Endothelial cell of umbilical vein (primary cell): ENCODE data around the gene TMEM183A. TPM values are rescaled to one million over a fixed set of nuclear protein-coding genes. Genes with fewer than 3 reads are reported as not detected.
"Not testable (repeated sequence)": the region's sequence is repeated elsewhere in the genome, so short reads cannot be mapped to it uniquely, and the experiment has no call there.

Experiments
- BruUV-seq: library from RNA; stranded (reverse); fragments of 400-500 nt; replicated peaks from 2 replicates; lab custom pipeline; 2021; lab: Mats Ljungman, UMichigan
- CTCF ChIA-PET: fragments of 300-600, 350-600 bp; sonication (Branson Sonifier 250); formaldehyde crosslinking; loops from one replicate; lab custom pipeline; 2021; ENCODE audit warnings: antibody characterized with exemption, inconsistent platforms; lab: Charles Lee
- POLR2A ChIA-PET: fragments of 300-600, 350-600 bp; sonication (Branson Sonifier 250); formaldehyde crosslinking; loops from one replicate; lab custom pipeline; 2021; ENCODE audit warnings: antibody characterized with exemption, inconsistent platforms; lab: Charles Lee
- DNase-seq: peaks from one replicate; pipeline ENCODE4 v3.0.0-alpha.2; 2011; ENCODE audit warnings: low read depth, low spot score
- FAIRE-seq: peaks from 2 replicates; lab custom pipeline; 2011; peaks lifted over from hg19 to GRCh38; lab: Jason Lieb, UNC
- H2AFZ ChIP-seq: 2 replicates; pipeline ENCODE4 v1.6.0; 2012; ENCODE audit warnings: low read depth, low read length, control low read depth, inconsistent platforms
- H3K27ac ChIP-seq: 2 replicates; pipeline ENCODE4 v1.5.1; 2011; ENCODE audit warnings: low read depth, mild to moderate bottlenecking, control low read depth, low read length, moderate library complexity; ENCODE audit not compliant: insufficient read depth
- H3K27me3 ChIP-seq, 2 experiments: 2 replicates each; pipeline versions ENCODE4 v1.6.0 to v1.6.1; 2011; ENCODE audit warnings: low read length in 2 of 2, mixed read lengths in 1 of 2; ENCODE audit not compliant: control insufficient read depth in 2 of 2, insufficient read depth in 2 of 2
- H3K36me3 ChIP-seq, 2 experiments: 2 replicates in 1 of 2; 3 replicates in 1 of 2; pipeline ENCODE4 v1.5.1; 2011; ENCODE audit warnings: low read length in 2 of 2, mild to moderate bottlenecking in 1 of 2, moderate library complexity in 1 of 2; ENCODE audit not compliant: control insufficient read depth in 2 of 2, insufficient read depth in 2 of 2; ENCODE audit errors: extremely low read depth in 1 of 2
- H3K4me1 ChIP-seq: 3 replicates; pipeline ENCODE4 v1.5.1; 2011; ENCODE audit warnings: mild to moderate bottlenecking, low read length; ENCODE audit not compliant: control insufficient read depth, insufficient read depth; ENCODE audit errors: extremely low read depth
- H3K4me2 ChIP-seq: 2 replicates; pipeline ENCODE4 v1.6.1; 2011; ENCODE audit warnings: low read length, control low read depth, mixed read lengths; ENCODE audit not compliant: insufficient read depth
- H3K4me3 ChIP-seq, 3 experiments: fragments of 200-600 bp in 1 of 3; sonication (generic), shearing (Covaris generic) in 1 of 3; replicated peaks in 1 of 3; 2 replicates each; pipeline ENCODE4 v1.5.1; 2011 to 2016; ENCODE audit warnings: control low read depth in 3 of 3, low read length in 3 of 3, mild to moderate bottlenecking in 2 of 3, inconsistent platforms in 1 of 3, low read depth in 1 of 3, moderate library complexity in 1 of 3; ENCODE audit not compliant: insufficient read depth in 1 of 3
- H3K79me2 ChIP-seq: 2 replicates; pipeline ENCODE4 v1.6.0; 2012; ENCODE audit warnings: low read length, inconsistent platforms; ENCODE audit not compliant: control insufficient read depth, insufficient read depth
- H3K9ac ChIP-seq: replicated peaks from 2 replicates; pipeline ENCODE3; 2011; ENCODE audit warnings: low read length, control low read depth; ENCODE audit not compliant: insufficient read depth; ENCODE audit errors: extremely low read depth
- H3K9me1 ChIP-seq: replicated peaks from 3 replicates; pipeline ENCODE4 v1.6.0; 2011; ENCODE audit warnings: mild to moderate bottlenecking, low read length; ENCODE audit not compliant: control insufficient read depth, insufficient read depth; ENCODE audit errors: extremely low read depth
- H3K9me3 ChIP-seq: replicated peaks from 2 replicates; pipeline ENCODE4 v1.5.1; 2012; ENCODE audit warnings: low read length, inconsistent platforms; ENCODE audit not compliant: control insufficient read depth, insufficient read depth
- H4K20me1 ChIP-seq: replicated peaks from 2 replicates; pipeline ENCODE3; 2011; ENCODE audit warnings: mild to moderate bottlenecking, low read length; ENCODE audit not compliant: control insufficient read depth, insufficient read depth; ENCODE audit errors: extremely low read depth
- EZH2 ChIP-seq: IDR thresholded peaks from 2 replicates; pipeline ENCODE4 v1.6.1; 2012; ENCODE audit warnings: borderline replicate concordance, low read depth, mild to moderate bottlenecking, moderate library complexity, low read length, inconsistent platforms; ENCODE audit not compliant: severe bottlenecking
- FOS ChIP-seq: IDR thresholded peaks from 2 replicates; pipeline ENCODE4 v1.6.1; 2011; ENCODE audit warnings: mild to moderate bottlenecking, low read length, moderate library complexity, borderline replicate concordance; ENCODE audit not compliant: insufficient read depth
- GATA2 ChIP-seq: IDR thresholded peaks from 2 replicates; pipeline ENCODE4 v1.7.0; 2011; ENCODE audit warnings: low read depth, mild to moderate bottlenecking, moderate library complexity, mixed read lengths, low read length; ENCODE audit not compliant: insufficient read length, insufficient read depth
- JUN ChIP-seq: IDR thresholded peaks from 2 replicates; pipeline ENCODE4 v1.6.1; 2011; ENCODE audit warnings: borderline replicate concordance, low read depth; ENCODE audit not compliant: insufficient read length, insufficient read depth
- MAX ChIP-seq: IDR thresholded peaks from 2 replicates; pipeline ENCODE4 v1.6.1; 2011; ENCODE audit not compliant: insufficient read depth, insufficient read length
- MYC ChIP-seq: IDR thresholded peaks from one replicate; pipeline ENCODE4 v1.6.1; 2011; ENCODE audit warnings: mild to moderate bottlenecking, low read depth, low read length
- POLR2A ChIP-seq: IDR thresholded peaks from 2 replicates; pipeline ENCODE4 v1.6.1; 2012; ENCODE audit warnings: low read depth, mild to moderate bottlenecking, control low read depth, low read length
- POLR2AphosphoS5 ChIP-seq: IDR thresholded peaks from 2 replicates; pipeline ENCODE4 v1.6.1; 2012; ENCODE audit warnings: low read depth, mild to moderate bottlenecking, control low read depth, low read length, moderate library complexity; ENCODE audit not compliant: insufficient read depth
- dilution Hi-C: fragments of 300-500 bp; cut with MboI; formaldehyde crosslinking; loops from one replicate; pipeline ENCODE4 v1.15.0; 2019; ENCODE audit warnings: low sequenced_read_pairs; ENCODE audit not compliant: extremely low pct_ligation_motif_present
- intact Hi-C: fragments of 100-400 bp; cut with micrococcal nuclease; formaldehyde crosslinking; loops from one replicate; pipeline ENCODE4 v1.10.0; 2022
- polyA plus RNA-seq, 4 experiments: library from polyadenylated mRNA; depleted of rRNA in 3 of 4; stranded (reverse) in 3 of 4; unstranded in 1 of 4; fragments of >200 nt; gene quantifications; 2 replicates each; pipeline versions ENCODE4 v1.2.1 to v1.2.3, GENCODE V29; 2011 to 2012; ENCODE audit warnings: missing spikeins in 1 of 4
- total RNA-seq: library from RNA; stranded (reverse); gene quantifications from 2 replicates; pipeline ENCODE4 v1.2.3, GENCODE V29; 2021
- TF ChIP-seq, protein P1 (sequence below), 2 donors: IDR thresholded peaks; 1 replicate in 1 of 2; 2 replicates in 1 of 2; pipeline ENCODE4 v1.5.1; 2011; ENCODE audit warnings: low read length in 2 of 2, mild to moderate bottlenecking in 2 of 2, moderate library complexity in 2 of 2, control low read depth in 1 of 2, inconsistent platforms in 1 of 2, low read depth in 1 of 2; ENCODE audit not compliant: insufficient read depth in 1 of 2; ENCODE audit errors: extremely low read depth in 1 of 2

Gene TMEM183A
- total and polyA plus RNA-seq, 2 donors (not counting 3 experiments of a cell fraction or from before 2014, with no cell fraction given), result 59.4 to 110 TPM

GRCh38 chr1:203017692-203018091 is 10.5 kb downstream of the TMEM183A start:
- no TSS peak for BruUV-seq
- H3K9me3 ChIP-seq, result no peaks in the 10 kb centered on the region
- intact Hi-C loops, result no loop called here
- dilution Hi-C loops, result no loop called here
- H3K9ac ChIP-seq, result no peak overlapping the region
- no peak overlapping the region for H3K4me3 ChIP-seq
- CTCF ChIA-PET, result no interaction called here
- peaks cover 5% of the 10 kb centered on the region for H3K79me2 ChIP-seq
- H2AFZ ChIP-seq, result no peak overlapping the region
- no peaks in the 10 kb centered on the region for H3K27me3 ChIP-seq
- H3K36me3 ChIP-seq, result peaks cover 28 to 36% of the 10 kb centered on the region in 2 experiments
- no peaks in the 10 kb centered on the region for H3K4me1 ChIP-seq
- POLR2A ChIA-PET, result no interaction called here
- TF ChIP-seq EZH2 (no peak), FOS (no peak), POLR2A (no peak), MYC (no peak), MAX (no peak), POLR2AphosphoS5 (no peak), GATA2 (no peak), JUN (no peak)
- TF ChIP-seq, protein P1, sequence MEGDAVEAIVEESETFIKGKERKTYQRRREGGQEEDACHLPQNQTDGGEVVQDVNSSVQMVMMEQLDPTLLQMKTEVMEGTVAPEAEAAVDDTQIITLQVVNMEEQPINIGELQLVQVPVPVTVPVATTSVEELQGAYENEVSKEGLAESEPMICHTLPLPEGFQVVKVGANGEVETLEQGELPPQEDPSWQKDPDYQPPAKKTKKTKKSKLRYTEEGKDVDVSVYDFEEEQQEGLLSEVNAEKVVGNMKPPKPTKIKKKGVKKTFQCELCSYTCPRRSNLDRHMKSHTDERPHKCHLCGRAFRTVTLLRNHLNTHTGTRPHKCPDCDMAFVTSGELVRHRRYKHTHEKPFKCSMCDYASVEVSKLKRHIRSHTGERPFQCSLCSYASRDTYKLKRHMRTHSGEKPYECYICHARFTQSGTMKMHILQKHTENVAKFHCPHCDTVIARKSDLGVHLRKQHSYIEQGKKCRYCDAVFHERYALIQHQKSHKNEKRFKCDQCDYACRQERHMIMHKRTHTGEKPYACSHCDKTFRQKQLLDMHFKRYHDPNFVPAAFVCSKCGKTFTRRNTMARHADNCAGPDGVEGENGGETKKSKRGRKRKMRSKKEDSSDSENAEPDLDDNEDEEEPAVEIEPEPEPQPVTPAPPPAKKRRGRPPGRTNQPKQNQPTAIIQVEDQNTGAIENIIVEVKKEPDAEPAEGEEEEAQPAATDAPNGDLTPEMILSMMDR (IDR thresholded peaks at IDR 0.05; ENCODE audit: extremely low read depth in 1 of 2, insufficient read depth in 1 of 2, low read depth in 1 of 2, low read length in 2 of 2), result no peak
- no peak overlapping the region for H3K27ac ChIP-seq
- no peak overlapping the region for H3K4me2 ChIP-seq
- no peaks in the 10 kb centered on the region for H4K20me1 ChIP-seq
- H3K9me1 ChIP-seq, result no peaks in the 10 kb centered on the region
- FAIRE-seq, result no peak
- no peak for DNase-seq

GRCh38 chr1:203022855-203023254 is 15.7 kb downstream of the TMEM183A start:
- H3K4me1 ChIP-seq, intact Hi-C loops, H3K27ac ChIP-seq, H3K9me3 ChIP-seq, H3K9ac ChIP-seq, H3K4me3 ChIP-seq, H3K4me2 ChIP-seq, dilution Hi-C loops, H2AFZ ChIP-seq, DNase-seq, H4K20me1 ChIP-seq, H3K9me1 ChIP-seq, H3K79me2 ChIP-seq: not testable (repeated sequence)
- peak; percentile 95 for FAIRE-seq
- CTCF ChIA-PET, result interaction anchor here (1.2 to 1.3 kb wide), 2 partner anchors 16 to 247 kb away, joined by 3 to 7 read pairs; partner anchors contain the start of gene TMEM183A
- POLR2A ChIA-PET, result interaction anchor here (0.7 kb wide), 1 partner anchor 69 kb away, joined by 3 read pairs; no protein-coding TSS in a partner anchor
- peaks cover 10 to 13% of the 10 kb centered on the region in 2 experiments for H3K27me3 ChIP-seq
- TSS peak; percentile 12 for BruUV-seq
- peaks cover 13 to 25% of the 10 kb centered on the region in 2 experiments for H3K36me3 ChIP-seq
